ENCODE data around the gene RBM15. TPM values are rescaled to one million over a fixed set of nuclear protein-coding genes. Genes with fewer than 3 reads are reported as not detected.

The RBM15 gene
- total RNA-seq, 4 donors from 2014 or later: 27.8 to 44.9 (median 30.2) TPM

DNA sequence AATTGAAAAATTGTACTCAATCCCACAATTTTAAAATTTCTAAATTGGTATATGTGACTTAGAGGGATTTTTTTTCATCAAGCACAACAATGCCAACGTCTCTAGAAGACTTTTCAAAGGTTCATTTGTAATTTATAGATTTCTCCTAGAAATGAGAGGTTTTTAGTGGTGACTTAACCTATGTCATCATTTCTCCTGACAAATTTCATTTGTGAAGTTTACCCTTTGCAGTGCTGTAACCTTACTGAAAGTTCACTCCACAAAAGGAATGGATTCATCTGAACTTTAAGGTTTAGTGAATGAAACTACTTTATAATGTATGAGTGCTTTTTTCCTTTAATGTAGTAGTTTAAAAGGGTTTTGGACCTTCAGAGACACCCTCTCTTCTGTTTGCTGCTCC, 16.1 kb downstream of the RBM15 start:
- Histone ChIP-seq H3K27ac (no peak overlapping the region), H3K27me3 (no peaks in the 10 kb centered on the region), H3K4me3 (no peak overlapping the region), H3K36me3 (no peaks in the 10 kb centered on the region), H3K9me3 (no peaks in the 10 kb centered on the region), H3K4me1 (peaks cover 11 to 30% of the 10 kb centered on the region in 2 donors)
- TF ChIP-seq, protein P1, sequence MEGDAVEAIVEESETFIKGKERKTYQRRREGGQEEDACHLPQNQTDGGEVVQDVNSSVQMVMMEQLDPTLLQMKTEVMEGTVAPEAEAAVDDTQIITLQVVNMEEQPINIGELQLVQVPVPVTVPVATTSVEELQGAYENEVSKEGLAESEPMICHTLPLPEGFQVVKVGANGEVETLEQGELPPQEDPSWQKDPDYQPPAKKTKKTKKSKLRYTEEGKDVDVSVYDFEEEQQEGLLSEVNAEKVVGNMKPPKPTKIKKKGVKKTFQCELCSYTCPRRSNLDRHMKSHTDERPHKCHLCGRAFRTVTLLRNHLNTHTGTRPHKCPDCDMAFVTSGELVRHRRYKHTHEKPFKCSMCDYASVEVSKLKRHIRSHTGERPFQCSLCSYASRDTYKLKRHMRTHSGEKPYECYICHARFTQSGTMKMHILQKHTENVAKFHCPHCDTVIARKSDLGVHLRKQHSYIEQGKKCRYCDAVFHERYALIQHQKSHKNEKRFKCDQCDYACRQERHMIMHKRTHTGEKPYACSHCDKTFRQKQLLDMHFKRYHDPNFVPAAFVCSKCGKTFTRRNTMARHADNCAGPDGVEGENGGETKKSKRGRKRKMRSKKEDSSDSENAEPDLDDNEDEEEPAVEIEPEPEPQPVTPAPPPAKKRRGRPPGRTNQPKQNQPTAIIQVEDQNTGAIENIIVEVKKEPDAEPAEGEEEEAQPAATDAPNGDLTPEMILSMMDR (IDR thresholded peaks at IDR 0.05 in 4 of 5, conservative IDR thresholded peaks at IDR 0.05 in 1 of 5): no peak
- no peak for TF ChIP-seq POLR2A (IDR thresholded peaks at IDR 0.05)
- no peak for ATAC-seq
- in situ Hi-C loops (cut with MboI; ENCODE audit: low sequenced_read_pairs in 4 of 4): no loop called here
- DNase-seq: no peak
- intact Hi-C loops (cut with DNase I; ENCODE audit: low total_unique reads): no loop called here

- TF ChIP-seq, protein P1 (IDR thresholded peaks at IDR 0.05 in 4 of 5, conservative IDR thresholded peaks at IDR 0.05 in 1 of 5): no peak
- TF ChIP-seq POLR2A (IDR thresholded peaks at IDR 0.05): no peak
- Histone ChIP-seq H3K4me1 (peaks cover 2 to 24% of the 10 kb centered on the region in 2 donors), H3K4me3 (no peak overlapping the region), H3K27ac (no peak overlapping the region), H3K36me3 (no peaks in the 10 kb centered on the region), H3K9me3 (no peaks in the 10 kb centered on the region), H3K27me3 (no peaks in the 10 kb centered on the region)
- ATAC-seq: no peak
- in situ Hi-C loops (cut with MboI; ENCODE audit: low sequenced_read_pairs in 4 of 4): no loop called here
- DNase-seq: no peak
- intact Hi-C loops (cut with DNase I; ENCODE audit: low total_unique reads): no loop called here
Observed at GRCh38 chr1:110356379-110356778, 17.2 kb downstream of the RBM15 start.

DNA sequence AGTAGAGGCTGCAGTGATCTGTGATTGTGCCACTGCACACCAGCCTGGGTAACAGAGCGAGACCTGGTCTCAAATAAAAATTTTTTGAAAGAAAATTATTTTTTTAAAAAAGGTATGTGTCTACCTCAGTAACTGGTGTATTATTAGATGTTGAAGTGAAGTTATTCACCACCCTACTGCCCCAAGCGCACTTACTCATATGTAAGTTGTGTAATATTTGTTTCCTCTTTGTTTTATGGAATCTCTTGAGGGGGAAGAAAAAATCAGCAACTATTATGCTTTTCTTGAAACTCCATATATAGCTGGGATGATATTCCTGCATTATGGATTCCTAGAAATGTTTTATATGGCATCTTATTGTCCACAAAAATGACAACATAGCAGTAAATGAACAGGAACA, 21.3 kb downstream of the RBM15 start:
- in situ Hi-C loops (cut with MboI; ENCODE audit: low sequenced_read_pairs in 4 of 4): no loop called here

DNA sequence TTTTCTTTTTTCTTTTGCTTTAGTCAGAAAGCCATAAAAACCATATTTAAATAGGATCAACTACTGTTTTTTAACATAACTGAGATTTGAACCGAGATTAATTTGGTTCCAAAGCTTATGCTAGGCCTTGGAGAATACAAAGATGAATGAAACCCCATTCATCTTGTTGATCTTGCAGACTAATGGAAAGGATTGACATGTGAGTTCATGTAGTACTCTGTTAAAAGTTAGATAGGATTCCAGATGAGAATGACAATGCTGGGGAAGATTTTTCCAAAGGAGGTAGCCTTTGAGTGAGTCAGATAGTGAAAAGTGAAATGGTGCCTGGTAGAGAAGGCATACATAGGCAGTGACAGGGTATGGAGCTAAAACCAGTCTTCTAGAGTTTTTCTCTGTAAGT, 22.7 kb downstream of the RBM15 start:
- Histone ChIP-seq H3K4me1 (peaks cover 0 to 3% of the 10 kb centered on the region in 2 donors), H3K27me3 (no peaks in the 10 kb centered on the region), H3K36me3 (no peaks in the 10 kb centered on the region), H3K9me3 (no peaks in the 10 kb centered on the region), H3K27ac (no peak overlapping the region), H3K4me3 (no peak overlapping the region)
- DNase-seq (no peak), ATAC-seq (no peak)
- intact Hi-C loops (cut with DNase I; ENCODE audit: low total_unique reads) (no loop called here), in situ Hi-C loops (cut with MboI; ENCODE audit: low sequenced_read_pairs in 4 of 4) (no loop called here)
- TF ChIP-seq, protein P1 (IDR thresholded peaks at IDR 0.05 in 4 of 5, conservative IDR thresholded peaks at IDR 0.05 in 1 of 5): no peak
- TF ChIP-seq POLR2A (IDR thresholded peaks at IDR 0.05): no peak

More for the DNA sequence above, 21.3 kb downstream of the RBM15 start:
- intact Hi-C loops (cut with DNase I; ENCODE audit: low total_unique reads): no loop called here
- Histone ChIP-seq H3K4me3 (no peak overlapping the region), H3K4me1 (peaks cover 0 to 13% of the 10 kb centered on the region in 2 donors), H3K27me3 (no peaks in the 10 kb centered on the region), H3K36me3 (no peaks in the 10 kb centered on the region), H3K9me3 (no peaks in the 10 kb centered on the region), H3K27ac (no peak overlapping the region)
- ATAC-seq (no peak), DNase-seq (no peak)
- TF ChIP-seq POLR2A (IDR thresholded peaks at IDR 0.05): no peak
- TF ChIP-seq, protein P1 (IDR thresholded peaks at IDR 0.05 in 4 of 5, conservative IDR thresholded peaks at IDR 0.05 in 1 of 5): no peak

- no peak overlapping the region for H3K27ac ChIP-seq
- no peaks in the 10 kb centered on the region for H3K27me3 ChIP-seq
- no peaks in the 10 kb centered on the region for H3K9me3 ChIP-seq
- no peak for ATAC-seq
- TF ChIP-seq, protein P1 (IDR thresholded peaks at IDR 0.05 in 4 of 5, conservative IDR thresholded peaks at IDR 0.05 in 1 of 5): no peak
- TF ChIP-seq POLR2A (IDR thresholded peaks at IDR 0.05): no peak
- no peak for DNase-seq
- H3K4me1 ChIP-seq: no peaks in the 10 kb centered on the region
- intact Hi-C loops (cut with DNase I; ENCODE audit: low total_unique reads): no loop called here
- no peak overlapping the region for H3K4me3 ChIP-seq
- in situ Hi-C loops (cut with MboI; ENCODE audit: low sequenced_read_pairs in 4 of 4): no loop called here
- H3K36me3 ChIP-seq: no peaks in the 10 kb centered on the region
Observed at GRCh38 chr1:110364221-110364620, 25.0 kb downstream of the RBM15 start.

Data from gastrocnemius medialis (tissue), 4 donors.